ENCODE data around the gene BRIX1. TPM values are rescaled to one million over a fixed set of nuclear protein-coding genes. Genes with fewer than 3 reads are reported as not detected.

BRIX1 gene
- total RNA-seq, 1 experiment from 2014 or later, result 47.0 TPM

DNA sequence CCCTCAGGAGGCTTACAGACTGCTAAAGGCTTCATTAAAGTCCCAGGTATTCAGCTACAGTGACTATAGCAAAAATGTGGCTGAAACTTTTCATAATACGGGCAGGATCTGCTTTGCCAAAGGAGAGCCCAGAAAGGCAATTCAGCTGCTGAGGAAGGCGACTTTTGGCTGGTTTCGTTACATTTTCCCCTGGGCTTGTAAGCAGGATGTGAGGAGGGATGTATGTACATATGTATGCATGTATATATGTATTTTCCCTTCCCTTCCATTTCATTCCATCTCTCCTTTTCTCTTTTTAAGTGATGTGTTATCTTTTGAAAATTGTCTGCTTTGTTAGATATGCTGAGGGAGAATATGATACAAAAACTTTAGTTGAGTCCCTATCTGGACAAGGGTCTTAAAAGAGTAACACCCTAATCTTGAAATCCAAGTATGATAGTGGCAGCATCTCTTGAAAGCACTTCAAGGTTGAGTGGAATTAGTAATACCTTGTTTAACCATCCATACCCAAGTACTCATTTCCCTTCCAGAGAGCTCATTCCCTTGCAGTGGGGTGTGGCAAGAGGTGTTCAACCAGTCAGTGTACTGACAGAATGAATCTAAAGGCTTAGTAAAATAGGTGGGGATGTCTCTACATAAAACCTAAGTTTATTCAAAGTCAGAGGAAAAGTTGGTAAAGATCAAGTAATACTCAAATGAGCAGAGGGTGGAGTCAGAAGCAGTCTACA is 29.0 kb upstream of the BRIX1 start:
- Mint-ChIP-seq H3K27ac (ENCODE audit: unreplicated experiment) (no peak overlapping the region), H3K27me3 (ENCODE audit: unreplicated experiment) (peaks cover 10% of the 10 kb centered on the region), H3K9me3 (ENCODE audit: low read depth, unreplicated experiment) (no peaks in the 10 kb centered on the region), H3K36me3 (ENCODE audit: insufficient read depth, unreplicated experiment) (no peaks in the 10 kb centered on the region), H3K4me1 (ENCODE audit: low read depth, unreplicated experiment) (no peaks in the 10 kb centered on the region), H3K4me3 (ENCODE audit: low read depth, unreplicated experiment) (no peak overlapping the region)
- BruUV-seq (replicated peaks), result no TSS peak
- TF ChIP-seq, protein P1, sequence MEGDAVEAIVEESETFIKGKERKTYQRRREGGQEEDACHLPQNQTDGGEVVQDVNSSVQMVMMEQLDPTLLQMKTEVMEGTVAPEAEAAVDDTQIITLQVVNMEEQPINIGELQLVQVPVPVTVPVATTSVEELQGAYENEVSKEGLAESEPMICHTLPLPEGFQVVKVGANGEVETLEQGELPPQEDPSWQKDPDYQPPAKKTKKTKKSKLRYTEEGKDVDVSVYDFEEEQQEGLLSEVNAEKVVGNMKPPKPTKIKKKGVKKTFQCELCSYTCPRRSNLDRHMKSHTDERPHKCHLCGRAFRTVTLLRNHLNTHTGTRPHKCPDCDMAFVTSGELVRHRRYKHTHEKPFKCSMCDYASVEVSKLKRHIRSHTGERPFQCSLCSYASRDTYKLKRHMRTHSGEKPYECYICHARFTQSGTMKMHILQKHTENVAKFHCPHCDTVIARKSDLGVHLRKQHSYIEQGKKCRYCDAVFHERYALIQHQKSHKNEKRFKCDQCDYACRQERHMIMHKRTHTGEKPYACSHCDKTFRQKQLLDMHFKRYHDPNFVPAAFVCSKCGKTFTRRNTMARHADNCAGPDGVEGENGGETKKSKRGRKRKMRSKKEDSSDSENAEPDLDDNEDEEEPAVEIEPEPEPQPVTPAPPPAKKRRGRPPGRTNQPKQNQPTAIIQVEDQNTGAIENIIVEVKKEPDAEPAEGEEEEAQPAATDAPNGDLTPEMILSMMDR (IDR thresholded peaks at IDR 0.05; ENCODE audit: unreplicated experiment), result no peak
- intact Hi-C loops (cut with micrococcal nuclease; ENCODE audit: unreplicated experiment), result no loop called here
- CTCF ChIA-PET, result interaction anchor here (0.6 kb wide), 1 partner anchor 878 kb away, joined by 5 read pairs; no protein-coding TSS in a partner anchor
- no peak for DNase-seq

DNA sequence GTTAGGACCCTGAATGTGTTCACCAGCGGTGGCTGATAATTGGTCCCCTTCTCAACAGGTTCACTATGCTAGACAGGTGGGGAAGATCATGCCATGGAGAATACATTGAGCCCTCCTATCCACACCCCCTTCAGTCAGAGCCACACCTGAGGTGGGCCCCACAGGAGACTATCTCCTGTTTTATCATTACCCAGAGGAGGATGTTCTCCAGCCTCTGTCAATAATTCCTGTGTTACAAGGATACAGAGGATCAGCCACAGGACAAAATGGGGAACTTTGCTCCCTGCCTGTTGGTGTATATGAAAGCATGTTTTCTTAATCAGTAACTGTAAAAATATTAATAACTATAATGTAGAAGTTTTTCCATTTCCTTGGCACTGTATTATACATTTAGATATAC is 26.1 kb upstream of the BRIX1 start:
- H3K27ac Mint-ChIP-seq (ENCODE audit: unreplicated experiment), result no peak overlapping the region
- intact Hi-C loops (cut with micrococcal nuclease; ENCODE audit: unreplicated experiment), result no loop called here
- CTCF ChIA-PET, result no interaction called here
- no peaks in the 10 kb centered on the region for H3K36me3 Mint-ChIP-seq (ENCODE audit: insufficient read depth, unreplicated experiment)
- no peaks in the 10 kb centered on the region for H3K9me3 Mint-ChIP-seq (ENCODE audit: low read depth, unreplicated experiment)
- no peaks in the 10 kb centered on the region for H3K4me1 Mint-ChIP-seq (ENCODE audit: low read depth, unreplicated experiment)
- TF ChIP-seq, protein P1 (IDR thresholded peaks at IDR 0.05; ENCODE audit: unreplicated experiment), result no peak
- H3K4me3 Mint-ChIP-seq (ENCODE audit: low read depth, unreplicated experiment), result no peak overlapping the region
- peaks cover 10% of the 10 kb centered on the region for H3K27me3 Mint-ChIP-seq (ENCODE audit: unreplicated experiment)
- no TSS peak for BruUV-seq (replicated peaks)
- no peak for DNase-seq

DNA sequence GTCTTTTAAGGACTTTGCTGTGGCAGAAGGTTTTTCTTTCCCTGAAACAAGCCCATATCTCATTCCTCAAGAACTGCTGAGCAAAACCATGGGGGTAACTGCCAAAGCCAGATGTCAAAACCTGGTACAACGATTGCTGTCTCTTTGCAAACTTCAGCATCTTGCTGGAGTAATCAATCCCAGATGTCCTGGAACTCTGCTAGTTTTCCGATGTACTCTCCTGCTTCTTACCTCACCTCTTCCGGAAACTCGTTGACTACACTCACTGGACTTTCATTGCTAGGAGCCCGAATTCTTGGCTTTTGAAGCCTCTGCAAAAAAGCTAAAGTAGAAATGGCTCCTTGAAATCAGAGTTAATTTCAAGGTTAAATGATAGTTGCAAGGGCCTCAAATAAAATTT is 23.5 kb upstream of the BRIX1 start:
- CTCF ChIA-PET, result no interaction called here

GRCh38 chr5:34892414-34892813 is 23.1 kb upstream of the BRIX1 start:
- CTCF ChIA-PET, result interaction anchor here (0.7 kb wide), 1 partner anchor 54 kb away, joined by 3 read pairs; no protein-coding TSS in a partner anchor

More for the DNA sequence above, 23.5 kb upstream of the BRIX1 start:
- TF ChIP-seq, protein P1 (IDR thresholded peaks at IDR 0.05; ENCODE audit: unreplicated experiment), result no peak
- intact Hi-C loops (cut with micrococcal nuclease; ENCODE audit: unreplicated experiment), result loop anchor here (10.0 kb wide), 1 partner anchor 207 kb away; no protein-coding TSS in a partner anchor
- BruUV-seq (replicated peaks), result no TSS peak
- H3K27ac Mint-ChIP-seq (ENCODE audit: unreplicated experiment), result no peak overlapping the region
- H3K9me3 Mint-ChIP-seq (ENCODE audit: low read depth, unreplicated experiment), result no peaks in the 10 kb centered on the region
- H3K4me3 Mint-ChIP-seq (ENCODE audit: low read depth, unreplicated experiment), result no peak overlapping the region
- H3K4me1 Mint-ChIP-seq (ENCODE audit: low read depth, unreplicated experiment), result no peaks in the 10 kb centered on the region
- no peak for DNase-seq
- no peaks in the 10 kb centered on the region for H3K36me3 Mint-ChIP-seq (ENCODE audit: insufficient read depth, unreplicated experiment)
- H3K27me3 Mint-ChIP-seq (ENCODE audit: unreplicated experiment), result peaks cover 2% of the 10 kb centered on the region

More at GRCh38 chr5:34892414-34892813, 23.1 kb upstream of the BRIX1 start:
- intact Hi-C loops (cut with micrococcal nuclease; ENCODE audit: unreplicated experiment), result loop anchor here (10.0 kb wide), 1 partner anchor 208 kb away; no protein-coding TSS in a partner anchor
- Mint-ChIP-seq H3K9me3 (ENCODE audit: low read depth, unreplicated experiment) (no peaks in the 10 kb centered on the region), H3K27me3 (ENCODE audit: unreplicated experiment) (no peaks in the 10 kb centered on the region), H3K4me1 (ENCODE audit: low read depth, unreplicated experiment) (no peaks in the 10 kb centered on the region), H3K4me3 (ENCODE audit: low read depth, unreplicated experiment) (no peak overlapping the region), H3K36me3 (ENCODE audit: insufficient read depth, unreplicated experiment) (no peaks in the 10 kb centered on the region), H3K27ac (ENCODE audit: unreplicated experiment) (no peak overlapping the region)
- TF ChIP-seq, protein P1 (IDR thresholded peaks at IDR 0.05; ENCODE audit: unreplicated experiment), result no peak
- no peak for DNase-seq
- no TSS peak for BruUV-seq (replicated peaks)

All from Calu3 (cell line).